ENCODE data around the gene ENOX1.

The ENOX1 gene

GRCh38 chr13:43653395-43653794 is 133.4 kb downstream of the ENOX1 start:
- no peak overlapping the region for H3K18ac ChIP-seq (ENCODE audit: low read length)
- no peak overlapping the region for H3K4ac ChIP-seq (ENCODE audit: low read depth, low read length)
- no peak overlapping the region for H2AK5ac ChIP-seq (ENCODE audit: low read length)
- H3K4me1 ChIP-seq (ENCODE audit: control insufficient read depth, low read depth, low read length), result no peaks in the 10 kb centered on the region
- no peak overlapping the region for H3K4me2 ChIP-seq (ENCODE audit: low read length)
- no peak overlapping the region for H2BK15ac ChIP-seq (replicated peaks; ENCODE audit: low read depth)
- H2BK5ac ChIP-seq (ENCODE audit: low read length), result no peak overlapping the region
- no CpG with 5 or more reads among the region's 1 CpG for WGBS (ENCODE audit: extremely low coverage, insufficient coverage, low lambda C conversion rate)
- no peak overlapping the region for H2BK120ac ChIP-seq (ENCODE audit: low read depth, low read length)
- no peak overlapping the region for H3K56ac ChIP-seq (ENCODE audit: low read length)
- no peak overlapping the region for H3K23ac ChIP-seq (ENCODE audit: low read length)
- no peak overlapping the region for H3K4me3 ChIP-seq (ENCODE audit: low read length)
- no peak for DNase-seq
- H4K8ac ChIP-seq (ENCODE audit: low read depth, low read length), result no peak overlapping the region
- no peaks in the 10 kb centered on the region for H3K36me3 ChIP-seq (ENCODE audit: control insufficient read depth, insufficient read depth, low read length)
- no peak overlapping the region for H3K9ac ChIP-seq (ENCODE audit: low read length)
- no peaks in the 10 kb centered on the region for H3K27me3 ChIP-seq (ENCODE audit: insufficient read depth, low read length, poor library complexity)
- H3K27ac ChIP-seq (ENCODE audit: low read depth, low read length), result no peak overlapping the region
- H4K5ac ChIP-seq (ENCODE audit: low read length), result no peak overlapping the region
- H3K79me1 ChIP-seq (ENCODE audit: low read length), result no peaks in the 10 kb centered on the region
- H3K79me2 ChIP-seq (ENCODE audit: control insufficient read depth, insufficient read depth, low read length), result no peaks in the 10 kb centered on the region

- Histone ChIP-seq H2AK5ac (ENCODE audit: low read length) (no peak overlapping the region), H3K18ac (ENCODE audit: low read length) (no peak overlapping the region), H2BK120ac (ENCODE audit: low read depth, low read length) (no peak overlapping the region), H4K5ac (ENCODE audit: low read length) (no peak overlapping the region), H3K23ac (ENCODE audit: low read length) (no peak overlapping the region), H3K79me2 (ENCODE audit: control insufficient read depth, insufficient read depth, low read length) (no peaks in the 10 kb centered on the region), H3K9ac (ENCODE audit: low read length) (no peak overlapping the region), H3K4me1 (ENCODE audit: control insufficient read depth, low read depth, low read length) (no peaks in the 10 kb centered on the region), H3K27ac (ENCODE audit: low read depth, low read length) (no peak overlapping the region), H3K79me1 (ENCODE audit: low read length) (no peaks in the 10 kb centered on the region), H4K8ac (ENCODE audit: low read depth, low read length) (no peak overlapping the region), H3K4me2 (ENCODE audit: low read length) (no peak overlapping the region), H3K36me3 (ENCODE audit: control insufficient read depth, insufficient read depth, low read length) (no peaks in the 10 kb centered on the region), H3K4ac (ENCODE audit: low read depth, low read length) (no peak overlapping the region), H3K4me3 (ENCODE audit: low read length) (no peak overlapping the region), H3K56ac (ENCODE audit: low read length) (no peak overlapping the region), H2BK15ac (replicated peaks; ENCODE audit: low read depth) (no peak overlapping the region), H2BK5ac (ENCODE audit: low read length) (no peak overlapping the region), H3K27me3 (ENCODE audit: insufficient read depth, low read length, poor library complexity) (no peaks in the 10 kb centered on the region)
- no CpG with 5 or more reads among the region's 3 CpGs for WGBS (ENCODE audit: extremely low coverage, insufficient coverage, low lambda C conversion rate)
- DNase-seq, result no peak
Measured at GRCh38 chr13:43652760-43653159, 134.0 kb downstream of the ENOX1 start.

DNA sequence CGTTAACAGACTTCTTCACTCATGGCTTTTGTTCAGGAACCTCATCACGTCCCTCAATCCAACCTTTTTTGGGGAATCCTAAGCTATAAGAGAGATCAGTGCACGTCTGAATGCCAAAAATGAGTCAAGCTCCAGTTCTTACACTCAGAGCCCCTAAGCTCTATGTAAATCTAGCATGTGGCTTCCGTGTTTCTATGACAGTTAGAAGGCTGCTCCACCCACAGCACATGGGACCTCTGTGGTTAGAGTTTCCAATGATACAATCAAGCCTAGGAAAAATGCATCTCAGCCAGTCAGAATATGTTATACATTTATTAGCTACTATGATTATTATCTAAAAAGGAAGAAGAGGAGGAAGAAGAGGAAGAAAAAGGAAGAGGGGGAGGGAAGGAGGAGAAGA is 135.9 kb downstream of the ENOX1 start:
- H4K5ac ChIP-seq (ENCODE audit: low read length), result no peak overlapping the region
- no peaks in the 10 kb centered on the region for H3K79me2 ChIP-seq (ENCODE audit: control insufficient read depth, insufficient read depth, low read length)
- no peak overlapping the region for H2BK15ac ChIP-seq (replicated peaks; ENCODE audit: low read depth)
- H2AK5ac ChIP-seq (ENCODE audit: low read length), result no peak overlapping the region
- no peak overlapping the region for H3K4ac ChIP-seq (ENCODE audit: low read depth, low read length)
- no peaks in the 10 kb centered on the region for H3K79me1 ChIP-seq (ENCODE audit: low read length)
- no peak overlapping the region for H3K18ac ChIP-seq (ENCODE audit: low read length)
- H3K4me2 ChIP-seq (ENCODE audit: low read length), result no peak overlapping the region
- H3K9ac ChIP-seq (ENCODE audit: low read length), result no peak overlapping the region
- no peaks in the 10 kb centered on the region for H3K4me1 ChIP-seq (ENCODE audit: control insufficient read depth, low read depth, low read length)
- H3K27ac ChIP-seq (ENCODE audit: low read depth, low read length), result no peak overlapping the region
- no peaks in the 10 kb centered on the region for H3K27me3 ChIP-seq (ENCODE audit: insufficient read depth, low read length, poor library complexity)
- no peak overlapping the region for H2BK5ac ChIP-seq (ENCODE audit: low read length)
- WGBS (ENCODE audit: extremely low coverage, insufficient coverage, low lambda C conversion rate), result no CpG with 5 or more reads among the region's 4 CpGs
- no peak overlapping the region for H4K8ac ChIP-seq (ENCODE audit: low read depth, low read length)
- H3K36me3 ChIP-seq (ENCODE audit: control insufficient read depth, insufficient read depth, low read length), result no peaks in the 10 kb centered on the region
- no peak for DNase-seq
- H3K23ac ChIP-seq (ENCODE audit: low read length), result no peak overlapping the region
- no peak overlapping the region for H2BK120ac ChIP-seq (ENCODE audit: low read depth, low read length)
- H3K56ac ChIP-seq (ENCODE audit: low read length), result no peak overlapping the region
- H3K4me3 ChIP-seq (ENCODE audit: low read length), result no peak overlapping the region

DNA sequence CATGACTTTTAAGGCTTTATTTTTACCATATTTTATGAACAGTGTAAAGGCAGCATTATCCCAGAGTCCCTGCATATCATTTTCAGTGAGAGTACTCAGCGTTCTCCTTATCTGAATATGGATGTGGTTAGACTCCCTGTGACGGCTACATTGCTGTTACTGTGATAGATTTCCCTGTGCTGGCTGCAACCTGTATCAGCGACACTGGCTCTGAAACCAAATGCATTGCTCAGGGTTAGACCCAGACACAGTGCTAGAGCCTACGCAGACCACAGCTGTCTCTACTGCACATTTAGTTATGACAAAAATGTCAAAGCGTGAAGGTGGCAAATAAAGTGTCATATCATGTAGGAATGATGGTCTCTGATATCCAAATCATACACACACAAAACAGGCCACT is 138.0 kb downstream of the ENOX1 start:
- no peak overlapping the region for H2BK5ac ChIP-seq (ENCODE audit: low read length)
- no peaks in the 10 kb centered on the region for H3K27me3 ChIP-seq (ENCODE audit: insufficient read depth, low read length, poor library complexity)
- no peak overlapping the region for H3K18ac ChIP-seq (ENCODE audit: low read length)
- H2AK5ac ChIP-seq (ENCODE audit: low read length), result no peak overlapping the region
- WGBS (ENCODE audit: extremely low coverage, insufficient coverage, low lambda C conversion rate), result no CpG with 5 or more reads among the region's 5 CpGs
- H3K9ac ChIP-seq (ENCODE audit: low read length), result no peak overlapping the region
- no peak overlapping the region for H3K27ac ChIP-seq (ENCODE audit: low read depth, low read length)
- no peak overlapping the region for H3K4me3 ChIP-seq (ENCODE audit: low read length)
- no peak overlapping the region for H2BK15ac ChIP-seq (replicated peaks; ENCODE audit: low read depth)
- no peak overlapping the region for H3K4me2 ChIP-seq (ENCODE audit: low read length)
- H4K8ac ChIP-seq (ENCODE audit: low read depth, low read length), result no peak overlapping the region
- H3K56ac ChIP-seq (ENCODE audit: low read length), result no peak overlapping the region
- H4K5ac ChIP-seq (ENCODE audit: low read length), result no peak overlapping the region
- DNase-seq, result no peak
- no peaks in the 10 kb centered on the region for H3K36me3 ChIP-seq (ENCODE audit: control insufficient read depth, insufficient read depth, low read length)
- no peaks in the 10 kb centered on the region for H3K79me1 ChIP-seq (ENCODE audit: low read length)
- no peak overlapping the region for H3K4ac ChIP-seq (ENCODE audit: low read depth, low read length)
- no peak overlapping the region for H2BK120ac ChIP-seq (ENCODE audit: low read depth, low read length)
- no peaks in the 10 kb centered on the region for H3K79me2 ChIP-seq (ENCODE audit: control insufficient read depth, insufficient read depth, low read length)
- no peaks in the 10 kb centered on the region for H3K4me1 ChIP-seq (ENCODE audit: control insufficient read depth, low read depth, low read length)
- H3K23ac ChIP-seq (ENCODE audit: low read length), result no peak overlapping the region

DNA sequence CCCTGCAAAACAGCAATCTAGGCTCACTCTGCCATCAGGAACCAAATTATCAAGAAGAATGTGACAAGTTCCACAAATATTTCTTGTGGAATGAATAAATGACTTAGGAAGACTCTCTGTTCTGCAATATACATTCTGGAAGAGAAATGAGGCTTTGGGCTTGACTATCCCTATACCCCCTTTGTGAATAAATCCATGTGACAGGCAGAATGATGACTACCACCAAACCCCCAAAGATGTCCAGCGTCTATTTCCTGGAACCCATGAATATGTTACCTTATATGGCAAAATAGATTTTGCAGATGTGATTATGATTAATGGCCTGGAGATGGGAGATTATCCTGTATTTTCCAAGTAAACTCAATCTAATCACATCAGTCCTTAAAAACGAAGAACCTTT is 139.3 kb downstream of the ENOX1 start:
- WGBS (ENCODE audit: extremely low coverage, insufficient coverage, low lambda C conversion rate), result no CpG with 5 or more reads among the region's 2 CpGs
- no peak for DNase-seq
- Histone ChIP-seq H3K9ac (ENCODE audit: low read length) (no peak overlapping the region), H3K18ac (ENCODE audit: low read length) (no peak overlapping the region), H2AK5ac (ENCODE audit: low read length) (no peak overlapping the region), H4K8ac (ENCODE audit: low read depth, low read length) (no peak overlapping the region), H2BK120ac (ENCODE audit: low read depth, low read length) (no peak overlapping the region), H3K27ac (ENCODE audit: low read depth, low read length) (no peak overlapping the region), H3K4me3 (ENCODE audit: low read length) (no peak overlapping the region), H3K79me1 (ENCODE audit: low read length) (no peaks in the 10 kb centered on the region), H3K4me1 (ENCODE audit: control insufficient read depth, low read depth, low read length) (no peaks in the 10 kb centered on the region), H2BK5ac (ENCODE audit: low read length) (no peak overlapping the region), H3K23ac (ENCODE audit: low read length) (no peak overlapping the region), H3K36me3 (ENCODE audit: control insufficient read depth, insufficient read depth, low read length) (no peaks in the 10 kb centered on the region), H3K4ac (ENCODE audit: low read depth, low read length) (no peak overlapping the region), H2BK15ac (replicated peaks; ENCODE audit: low read depth) (no peak overlapping the region), H4K5ac (ENCODE audit: low read length) (no peak overlapping the region), H3K56ac (ENCODE audit: low read length) (no peak overlapping the region), H3K27me3 (ENCODE audit: insufficient read depth, low read length, poor library complexity) (no peaks in the 10 kb centered on the region), H3K4me2 (ENCODE audit: low read length) (no peak overlapping the region), H3K79me2 (ENCODE audit: control insufficient read depth, insufficient read depth, low read length) (no peaks in the 10 kb centered on the region)

- no peaks in the 10 kb centered on the region for H3K27me3 ChIP-seq (ENCODE audit: insufficient read depth, low read length, poor library complexity)
- no peak overlapping the region for H3K56ac ChIP-seq (ENCODE audit: low read length)
- H2BK120ac ChIP-seq (ENCODE audit: low read depth, low read length), result no peak overlapping the region
- no peaks in the 10 kb centered on the region for H3K36me3 ChIP-seq (ENCODE audit: control insufficient read depth, insufficient read depth, low read length)
- no peak overlapping the region for H2BK5ac ChIP-seq (ENCODE audit: low read length)
- no peak overlapping the region for H3K4me2 ChIP-seq (ENCODE audit: low read length)
- H3K4ac ChIP-seq (ENCODE audit: low read depth, low read length), result no peak overlapping the region
- DNase-seq, result no peak
- no peaks in the 10 kb centered on the region for H3K79me1 ChIP-seq (ENCODE audit: low read length)
- no peak overlapping the region for H4K8ac ChIP-seq (ENCODE audit: low read depth, low read length)
- H2AK5ac ChIP-seq (ENCODE audit: low read length), result no peak overlapping the region
- H3K79me2 ChIP-seq (ENCODE audit: control insufficient read depth, insufficient read depth, low read length), result no peaks in the 10 kb centered on the region
- no CpG with 5 or more reads among the region's 1 CpG for WGBS (ENCODE audit: extremely low coverage, insufficient coverage, low lambda C conversion rate)
- H3K9ac ChIP-seq (ENCODE audit: low read length), result no peak overlapping the region
- H3K23ac ChIP-seq (ENCODE audit: low read length), result no peak overlapping the region
- H3K27ac ChIP-seq (ENCODE audit: low read depth, low read length), result no peak overlapping the region
- H4K5ac ChIP-seq (ENCODE audit: low read length), result no peak overlapping the region
- no peaks in the 10 kb centered on the region for H3K4me1 ChIP-seq (ENCODE audit: control insufficient read depth, low read depth, low read length)
- no peak overlapping the region for H3K4me3 ChIP-seq (ENCODE audit: low read length)
- no peak overlapping the region for H3K18ac ChIP-seq (ENCODE audit: low read length)
- no peak overlapping the region for H2BK15ac ChIP-seq (replicated peaks; ENCODE audit: low read depth)
Measured at GRCh38 chr13:43640476-43640875, 146.3 kb downstream of the ENOX1 start.

Measured in mesendoderm (in vitro differentiated cells).